ENCODE measurements around the gene EFNA3.

EFNA3 gene, protein sequence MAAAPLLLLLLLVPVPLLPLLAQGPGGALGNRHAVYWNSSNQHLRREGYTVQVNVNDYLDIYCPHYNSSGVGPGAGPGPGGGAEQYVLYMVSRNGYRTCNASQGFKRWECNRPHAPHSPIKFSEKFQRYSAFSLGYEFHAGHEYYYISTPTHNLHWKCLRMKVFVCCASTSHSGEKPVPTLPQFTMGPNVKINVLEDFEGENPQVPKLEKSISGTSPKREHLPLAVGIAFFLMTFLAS

DNA sequence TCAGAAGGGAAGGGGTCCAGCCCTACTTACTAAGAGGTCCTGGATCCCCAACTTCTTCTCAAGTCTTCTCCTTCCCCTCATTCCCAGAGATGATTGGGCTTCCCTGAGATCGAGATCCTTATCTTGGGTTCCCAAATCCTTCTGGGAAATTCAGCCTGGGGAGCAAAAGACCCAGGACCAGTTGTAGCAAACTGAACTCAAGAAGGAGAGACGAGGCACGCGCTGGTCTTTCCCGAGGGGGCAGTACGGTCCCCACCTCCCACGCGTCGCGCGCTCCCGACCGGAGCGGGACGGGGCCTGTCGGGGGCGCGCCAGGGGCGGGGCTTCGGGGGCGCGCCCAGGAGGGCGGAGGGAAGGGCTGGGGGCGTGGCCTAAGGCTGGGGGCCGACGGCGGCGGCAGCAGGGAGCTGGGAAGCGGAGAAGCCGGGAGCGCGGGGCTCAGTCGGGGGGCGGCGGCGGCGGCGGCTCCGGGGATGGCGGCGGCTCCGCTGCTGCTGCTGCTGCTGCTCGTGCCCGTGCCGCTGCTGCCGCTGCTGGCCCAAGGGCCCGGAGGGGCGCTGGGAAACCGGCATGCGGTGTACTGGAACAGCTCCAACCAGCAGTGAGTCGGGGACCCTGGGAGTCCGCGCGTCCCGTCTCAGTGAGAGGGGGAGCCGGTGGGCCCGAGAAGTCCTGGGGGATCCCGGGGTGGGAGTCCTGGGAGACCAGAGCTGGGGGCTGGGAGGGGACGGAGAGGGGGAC is at the start of gene EFNA3:
Gene EFNA3, plus strand, starts transcription at position 369 of the 741 bp plus-strand sequence. Its CDS starts 105 bp downstream, at position 474.
- no peak for DNase-seq

DNA sequence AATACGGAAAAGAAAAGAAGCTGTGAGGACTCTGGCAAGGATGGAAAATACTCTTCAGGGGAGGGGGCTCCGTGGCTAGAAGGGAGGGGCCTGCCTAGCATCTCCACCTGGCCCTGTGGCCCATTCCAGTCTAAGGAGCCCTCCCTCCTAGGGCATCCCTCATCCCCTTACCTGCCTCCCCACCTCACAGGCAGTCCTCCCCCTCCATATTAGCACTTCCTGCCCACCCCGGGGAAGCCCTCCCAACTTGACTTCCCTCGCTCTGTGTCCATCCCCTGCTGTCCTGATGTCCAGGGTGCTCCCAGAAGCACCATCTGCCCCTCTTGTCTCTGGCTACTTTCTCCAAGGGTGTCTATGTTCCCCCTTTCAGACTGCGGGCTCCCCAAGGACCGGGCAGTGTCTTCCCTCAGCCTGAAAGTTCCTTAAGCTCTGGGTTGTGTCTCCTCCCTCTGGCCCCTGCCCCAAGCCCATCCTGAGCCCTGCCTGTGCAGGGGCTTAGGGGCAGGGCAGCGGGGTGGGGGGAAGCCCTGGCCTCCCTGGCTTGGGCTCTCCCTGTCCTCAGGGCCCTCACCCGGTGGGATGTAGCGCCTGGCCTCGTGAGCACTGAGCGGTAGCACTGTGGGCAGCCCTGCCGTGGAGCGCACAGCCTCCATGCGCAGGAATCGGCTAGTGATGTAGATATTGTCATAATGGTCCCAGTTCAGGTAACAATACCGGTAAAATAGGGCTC is 49.0 kb upstream of the EFNA3 start:
- DNase-seq = no peak

DNA sequence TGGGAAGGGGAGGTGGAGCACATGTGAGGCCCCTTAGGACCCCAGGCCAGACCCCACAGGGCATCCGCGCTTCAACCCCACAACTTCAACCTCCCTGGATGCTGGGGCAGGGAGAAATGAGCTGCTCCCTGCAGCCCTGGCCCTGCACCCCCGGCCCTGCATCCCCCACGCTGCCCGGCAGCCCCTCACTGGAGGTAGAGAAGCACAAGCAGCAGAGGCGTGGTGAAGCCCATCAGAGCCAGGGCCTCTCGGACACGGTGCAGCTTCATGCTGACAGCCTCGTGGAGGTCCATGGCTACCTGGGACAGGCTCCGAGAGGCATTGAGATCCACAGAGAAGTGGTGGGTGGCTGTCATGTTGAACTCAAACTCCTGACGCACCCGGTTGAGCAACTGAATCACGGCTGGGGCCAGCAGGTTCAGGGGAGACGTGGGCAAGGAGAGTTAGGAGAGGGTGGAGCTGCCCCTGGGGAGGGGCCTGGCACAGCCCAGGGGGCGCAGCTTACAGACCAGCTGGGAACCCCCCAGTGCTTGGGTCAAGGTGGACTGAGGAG is 48.3 kb upstream of the EFNA3 start:
- DNase-seq = no peak

DNA sequence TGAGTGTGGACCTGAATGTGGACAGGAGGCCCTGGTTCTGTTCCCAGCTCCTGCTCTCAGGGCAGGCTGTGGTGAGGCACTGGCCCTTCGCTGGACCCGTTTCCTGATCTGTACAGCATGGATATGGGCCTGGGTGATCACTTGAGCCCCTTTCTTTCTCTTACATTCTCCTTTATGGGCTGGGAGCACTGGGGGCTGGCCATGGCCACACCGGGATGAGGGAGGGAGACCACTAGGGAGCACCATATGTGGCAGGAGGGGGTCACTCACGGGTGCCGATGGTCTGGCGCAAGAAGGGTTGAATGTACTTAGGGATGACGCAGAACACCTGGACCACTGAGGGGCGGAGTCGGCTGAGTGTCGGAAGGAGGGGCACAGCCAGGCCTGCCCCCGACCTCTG is 47.7 kb upstream of the EFNA3 start:
- DNase-seq = no peak

DNA sequence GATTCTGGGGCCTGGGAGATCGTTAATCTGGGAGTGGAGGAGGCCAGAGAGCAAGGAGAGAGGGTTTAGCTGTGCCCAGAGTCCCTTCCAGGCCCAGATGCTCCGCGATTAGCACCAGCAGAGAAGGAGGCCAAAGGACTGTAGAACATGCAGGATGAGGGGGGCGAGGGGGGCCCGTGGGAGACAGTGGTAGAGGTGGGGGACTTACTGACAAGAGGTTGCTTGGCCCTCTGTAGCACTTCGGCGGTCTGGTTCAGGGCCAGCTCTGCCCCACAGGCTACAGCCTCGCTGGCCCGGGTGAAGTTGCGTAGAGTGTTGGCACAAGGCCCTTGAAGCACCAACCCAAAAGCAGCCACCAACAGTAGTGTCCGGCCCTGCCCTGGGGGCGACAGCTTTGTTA is 45.8 kb upstream of the EFNA3 start:
- DNase-seq = no peak

DNA sequence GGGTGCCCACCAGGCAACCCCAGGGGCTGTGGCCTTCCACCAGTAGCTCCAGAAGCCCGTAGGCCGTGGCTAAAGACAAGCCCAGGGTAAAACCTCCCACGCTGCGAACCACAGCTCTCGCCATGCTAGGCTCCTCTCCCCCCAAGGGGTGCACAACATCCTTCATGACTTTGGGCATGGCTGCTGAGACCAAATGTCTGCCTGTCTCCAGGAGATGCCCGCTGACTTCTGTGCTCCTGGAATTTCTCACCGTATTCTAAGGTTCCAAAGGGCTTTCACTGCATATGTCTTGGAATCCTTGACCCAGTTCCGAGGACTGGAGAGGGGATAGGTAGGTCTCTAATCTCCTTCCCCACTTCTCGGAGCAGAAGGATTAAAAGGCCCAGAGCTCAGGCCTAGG is 45.1 kb upstream of the EFNA3 start, which contains the start of the genes DCST1 and DCST2:
Gene DCST1, plus strand, starts transcription at position 301 of the 400 bp plus-strand sequence. CDS start 213 bp downstream, outside the sequence.
Gene DCST2, minus strand, starts transcription at position 258 of the 400 bp plus-strand sequence. Its CDS starts 80 bp downstream, at position 178.
- DNase-seq = no peak

DNA sequence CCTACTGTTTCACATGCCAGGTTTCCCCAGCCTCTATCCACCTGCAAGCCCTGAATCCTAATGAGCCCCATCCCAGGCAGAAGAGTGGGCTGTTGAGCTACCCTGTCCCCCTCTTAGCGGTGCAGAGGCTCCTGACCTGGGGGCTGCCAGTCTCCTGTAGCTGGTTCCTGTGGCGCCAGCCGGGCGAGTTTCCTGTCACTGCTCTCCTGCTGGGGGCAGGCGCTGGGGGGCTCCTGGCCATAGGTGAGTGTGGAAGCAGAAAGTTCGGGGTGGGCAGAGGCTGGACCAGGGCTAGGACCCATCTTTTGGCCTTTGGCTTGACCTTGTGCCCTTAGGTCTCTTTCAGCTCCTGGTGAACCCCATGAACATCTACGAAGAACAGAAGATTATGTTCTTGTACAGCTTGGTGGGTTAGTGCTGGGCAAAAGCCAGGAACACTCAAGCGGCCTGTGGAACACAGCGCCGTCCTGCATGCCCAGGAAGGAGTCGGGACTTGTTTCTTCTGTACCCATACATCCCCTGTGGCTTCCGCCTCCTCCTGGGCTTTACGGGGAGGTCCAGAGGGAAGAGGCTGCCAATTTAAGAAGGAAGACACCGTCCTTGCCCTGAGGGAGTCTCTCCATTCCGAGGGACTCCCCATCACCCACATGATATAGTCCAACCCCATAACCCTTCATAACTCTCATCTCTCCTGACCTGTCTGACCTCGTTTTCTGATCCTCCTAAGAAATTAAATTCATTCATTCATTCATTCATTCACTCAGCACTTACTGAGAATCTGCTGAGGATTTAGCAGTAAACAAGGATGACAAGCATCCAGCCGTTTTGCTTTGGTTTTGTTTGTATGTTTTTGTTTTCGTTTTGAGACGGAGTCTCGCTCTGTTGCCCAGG is 44.1 kb upstream of the EFNA3 start:
- no peak for DNase-seq

DNA sequence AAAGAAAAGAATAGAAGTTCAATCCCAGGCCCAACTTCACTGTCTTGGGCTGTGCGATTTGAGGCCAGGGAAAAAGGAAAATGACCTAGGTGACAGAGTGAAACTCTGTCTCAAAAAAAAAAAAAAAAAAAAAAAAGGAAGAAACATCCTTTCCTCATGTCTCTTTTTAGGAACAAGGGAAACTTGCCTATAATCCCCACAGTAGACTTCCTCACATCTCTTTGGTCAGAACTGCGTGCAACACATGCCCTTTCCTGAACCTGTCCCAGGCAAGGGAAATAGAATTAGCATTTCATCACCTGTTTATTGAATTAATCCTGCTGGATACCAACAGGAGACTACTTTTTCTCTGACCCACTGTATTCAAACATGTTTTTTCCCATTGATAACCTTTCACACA is 42.7 kb upstream of the EFNA3 start:
- DNase-seq = no peak

DNA sequence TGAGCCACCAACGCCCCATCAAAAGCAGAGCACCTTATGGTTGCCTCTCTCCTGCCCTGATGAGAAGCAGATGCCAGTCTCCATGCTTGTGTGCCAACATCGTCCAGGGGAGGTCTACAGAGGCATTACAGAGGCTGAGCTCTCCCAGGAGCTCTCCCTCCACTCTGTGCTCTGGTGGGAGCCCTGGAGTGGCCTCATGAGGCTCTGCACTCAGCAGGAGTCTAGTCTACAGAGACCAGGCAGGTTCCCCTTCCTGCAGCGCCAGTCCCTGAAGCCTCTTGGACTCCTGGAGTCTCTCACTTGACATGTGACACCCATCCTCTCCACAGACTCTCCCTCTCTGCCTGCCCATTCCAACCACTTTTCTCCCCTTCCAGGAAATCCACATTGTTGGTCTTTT is 41.6 kb upstream of the EFNA3 start:
- no peak for DNase-seq

DNA sequence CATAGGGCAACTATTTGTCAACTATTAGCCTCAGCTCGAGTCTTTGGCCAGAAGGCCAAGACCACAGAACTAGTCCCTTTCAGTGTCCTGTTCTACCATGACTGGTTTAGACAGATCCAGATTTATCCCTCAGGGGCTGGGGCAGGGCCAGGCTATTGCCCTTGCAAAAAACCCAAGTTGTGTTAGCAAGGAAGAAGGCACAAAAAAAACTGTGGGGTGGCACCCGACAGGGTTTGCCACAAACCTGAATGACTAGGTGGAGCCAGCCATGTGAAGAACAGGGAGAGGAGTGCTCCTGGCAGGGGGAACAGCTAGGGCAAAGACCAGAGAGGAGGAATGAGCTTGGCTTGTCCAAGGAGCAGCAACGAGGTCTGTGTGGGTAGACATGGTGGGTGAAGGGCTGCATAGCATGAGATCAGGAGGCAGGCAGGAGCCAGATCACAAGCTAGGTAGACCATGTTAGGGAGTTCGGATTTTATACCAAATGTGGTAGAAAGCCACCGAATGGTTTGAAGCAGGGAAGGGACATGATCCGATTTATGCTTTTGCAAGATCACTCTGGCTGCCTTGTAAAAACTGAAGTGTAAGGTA is 40.7 kb upstream of the EFNA3 start:
- no peak for DNase-seq

DNA sequence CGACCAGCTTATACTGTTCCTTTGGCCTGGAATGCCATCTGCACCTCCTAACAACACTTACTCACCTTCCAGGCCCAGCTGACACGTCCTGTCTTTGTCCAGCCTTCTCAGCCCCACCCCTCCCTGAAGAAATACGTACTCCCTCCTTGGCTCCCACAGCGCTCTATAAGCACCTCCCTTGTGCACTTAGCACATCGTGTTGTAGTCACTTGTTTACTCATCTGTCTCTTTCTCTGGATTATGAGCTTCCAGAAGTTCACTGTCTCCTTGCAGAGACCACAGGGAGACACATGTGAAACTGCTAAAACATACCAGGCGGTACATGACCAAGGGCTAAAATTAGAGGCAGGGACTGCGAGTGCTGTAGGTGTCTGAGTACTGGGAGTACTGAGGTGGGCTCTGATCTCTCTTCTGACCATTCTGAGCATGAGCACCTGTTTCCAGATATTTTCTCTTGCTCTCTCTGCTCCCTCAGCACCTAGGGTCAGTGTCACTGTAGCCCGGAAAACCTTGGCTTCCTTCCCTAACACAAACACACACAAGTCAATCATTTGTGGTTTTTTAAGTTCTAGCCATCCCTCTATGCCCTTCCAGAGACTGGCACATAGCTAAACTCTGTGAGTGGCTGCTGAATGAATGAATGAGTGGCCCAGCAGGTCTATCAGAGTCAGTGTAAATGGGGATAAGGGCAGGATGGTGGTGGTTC is 39.9 kb upstream of the EFNA3 start:
- DNase-seq = no peak

DNA sequence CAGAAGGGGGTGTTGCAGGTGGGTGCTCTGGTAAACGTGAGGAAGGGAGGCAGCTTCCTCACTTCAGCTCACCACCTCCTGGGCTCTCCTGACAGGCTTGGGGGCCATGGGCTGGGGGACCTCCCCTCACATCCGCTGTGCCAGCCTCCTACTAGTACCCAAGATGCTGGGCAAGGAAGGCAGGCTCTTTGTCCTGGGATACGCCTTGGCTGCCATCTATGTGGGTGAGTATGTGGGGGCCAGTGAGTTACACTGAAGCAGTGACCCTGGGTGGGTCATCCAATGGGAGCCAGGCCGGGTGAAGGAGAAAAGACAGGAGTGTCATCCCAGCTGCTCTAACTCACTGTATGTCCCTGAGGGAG is 39.3 kb upstream of the EFNA3 start:
- DNase-seq = no peak

DNA sequence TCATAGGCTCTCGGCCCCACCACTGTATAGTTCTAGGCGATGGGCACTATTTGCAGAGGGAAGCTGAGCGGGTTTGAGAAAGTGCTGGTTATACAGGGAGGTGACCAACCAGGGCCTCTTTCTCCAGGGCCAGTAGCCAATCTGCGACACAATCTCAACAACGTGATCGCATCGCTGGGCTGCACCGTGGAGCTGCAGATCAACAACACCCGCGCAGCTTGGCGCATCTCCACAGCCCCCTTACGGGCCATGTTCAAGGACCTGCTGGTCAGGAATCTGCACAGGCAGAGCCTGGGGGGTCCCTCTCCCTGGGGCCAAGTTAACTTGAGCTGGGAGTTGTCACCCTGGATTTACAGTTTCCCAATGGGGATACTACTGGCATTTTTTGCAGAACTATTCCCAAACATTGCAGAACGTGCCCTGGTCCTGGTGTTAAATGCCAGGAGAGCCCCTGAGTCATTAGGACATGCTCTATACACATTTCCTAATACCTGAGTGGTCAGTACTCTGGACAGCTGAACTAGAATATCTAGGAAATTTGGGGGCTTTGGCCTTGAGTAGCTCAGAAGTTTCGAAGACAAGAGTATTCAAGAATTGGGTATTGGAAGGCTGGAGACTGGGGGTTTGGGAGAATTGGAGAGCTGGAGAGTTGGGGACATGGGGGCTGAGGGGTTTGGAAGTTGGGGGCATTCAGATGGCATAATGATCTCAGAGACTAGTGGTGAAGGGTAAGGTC is 38.1 kb upstream of the EFNA3 start:
- DNase-seq = no peak

DNA sequence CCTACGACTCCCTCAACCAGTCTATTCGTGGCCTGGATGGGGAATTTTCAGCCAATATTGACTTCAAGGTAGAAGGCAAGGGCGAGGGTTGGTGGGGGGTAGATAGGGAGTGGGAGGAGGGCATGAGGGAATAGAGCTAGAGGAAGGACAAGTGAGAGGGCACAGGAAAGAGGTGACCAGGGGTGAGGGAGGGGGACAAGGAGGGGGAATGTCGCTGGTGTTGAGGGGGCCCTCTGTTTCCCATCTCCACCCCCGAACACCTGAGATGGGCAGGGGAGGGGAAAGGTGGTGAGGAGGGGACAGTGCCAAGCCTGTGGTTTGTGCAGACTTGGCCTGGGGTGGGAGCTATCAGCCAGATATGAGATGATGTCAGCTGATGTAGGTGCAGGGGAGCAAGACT is 35.8 kb upstream of the EFNA3 start:
- DNase-seq = no peak

DNA sequence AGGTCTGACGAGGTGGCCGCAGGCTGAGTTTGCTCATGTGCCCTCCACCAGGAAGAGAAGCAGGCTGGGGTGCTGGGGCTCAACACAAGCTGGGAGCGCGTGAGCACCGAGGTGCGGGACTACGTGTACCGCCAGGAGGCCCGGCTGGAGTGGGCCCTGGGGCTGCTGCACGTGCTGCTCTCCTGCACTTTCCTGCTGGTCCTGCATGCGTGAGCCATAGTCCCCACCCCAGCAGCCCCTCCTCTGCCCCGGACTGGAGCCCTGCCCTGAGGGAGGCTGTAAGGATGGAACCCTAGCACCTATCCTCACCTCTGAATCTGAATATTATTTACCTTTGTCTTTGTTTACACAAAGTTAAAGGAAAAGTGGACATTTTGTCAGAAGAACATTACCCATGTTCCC is 35.3 kb upstream of the EFNA3 start:
- DNase-seq = no peak

DNA sequence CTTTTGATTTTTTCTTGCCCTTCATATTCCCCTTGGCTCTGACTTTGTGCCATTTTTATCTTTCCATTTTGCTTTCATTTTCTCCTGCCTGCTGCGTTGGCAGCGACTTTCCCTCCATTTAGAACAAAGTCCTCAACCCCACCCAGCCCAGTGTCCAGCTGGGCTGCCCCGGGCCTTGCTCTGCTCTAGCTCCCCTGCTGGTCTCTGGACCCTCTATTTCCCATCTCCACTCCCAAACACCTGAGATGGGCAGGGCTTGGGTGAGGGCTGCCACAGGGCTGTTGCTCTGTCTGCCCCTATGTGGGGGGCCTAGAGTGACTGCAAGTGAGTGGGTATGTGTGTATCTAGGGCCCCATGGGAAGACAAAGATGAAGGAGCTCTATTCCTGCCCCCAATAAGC is 34.8 kb upstream of the EFNA3 start:
- DNase-seq = no peak

DNA sequence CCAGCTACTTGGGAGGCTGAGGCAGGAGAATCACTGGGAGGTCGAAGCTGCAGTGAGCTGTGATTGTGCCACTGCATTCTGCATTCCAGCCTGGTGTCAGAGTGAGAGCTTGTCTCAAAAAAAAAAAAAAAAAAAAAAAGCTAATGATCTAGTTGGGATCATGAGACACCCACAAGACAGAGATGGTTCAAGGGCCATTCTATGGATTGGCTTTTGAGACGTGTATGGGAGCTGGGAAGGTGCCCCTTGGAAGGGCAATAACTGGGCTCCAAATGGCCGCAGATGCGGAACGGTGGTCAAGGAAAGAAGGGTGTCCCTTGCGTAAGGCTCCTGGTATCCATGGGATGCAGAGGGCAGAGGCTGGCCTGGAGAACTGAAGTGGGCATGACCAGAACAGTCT is 34.3 kb upstream of the EFNA3 start:
- no peak for DNase-seq

DNA sequence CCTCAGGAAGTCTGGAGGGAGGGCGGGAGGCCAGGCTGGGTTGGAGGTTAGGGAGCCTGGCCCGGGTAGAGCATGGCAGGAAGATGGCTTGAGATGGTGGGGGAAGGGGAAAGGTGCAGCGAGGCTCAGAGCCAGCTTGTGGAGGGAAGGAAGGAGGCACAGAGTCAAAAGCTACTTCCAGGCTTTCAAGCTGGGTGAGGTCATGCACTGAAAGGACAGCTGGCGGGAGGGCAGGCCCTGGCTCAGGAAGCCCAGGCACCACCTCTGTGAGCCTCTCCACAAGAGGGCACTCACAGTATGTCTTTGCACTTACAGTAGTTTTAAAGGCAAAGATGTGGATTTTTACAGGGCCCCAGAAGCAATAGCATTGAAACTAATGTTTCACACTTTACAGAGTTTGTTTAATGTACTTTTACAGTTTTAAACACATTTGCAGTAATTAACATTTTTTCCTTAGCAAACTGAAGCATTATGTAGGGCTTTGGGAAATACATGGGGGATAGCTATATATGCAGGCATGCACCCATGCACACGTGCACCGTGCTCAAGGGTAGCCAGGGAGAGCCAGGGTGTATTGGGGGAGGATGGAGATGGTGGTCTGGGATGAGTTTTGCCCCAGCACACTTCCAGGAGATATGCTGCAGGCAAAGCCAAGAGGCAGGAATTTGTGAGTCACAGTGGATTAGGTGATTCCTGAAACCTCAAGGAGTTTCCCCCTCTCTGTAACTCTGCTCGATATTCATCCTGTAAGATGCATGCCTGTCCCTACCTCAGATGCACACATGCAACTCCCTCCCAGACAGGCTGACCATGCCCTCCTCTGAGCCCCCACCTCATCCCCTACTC is 33.6 kb upstream of the EFNA3 start:
- peak; percentile 73 for DNase-seq

DNA sequence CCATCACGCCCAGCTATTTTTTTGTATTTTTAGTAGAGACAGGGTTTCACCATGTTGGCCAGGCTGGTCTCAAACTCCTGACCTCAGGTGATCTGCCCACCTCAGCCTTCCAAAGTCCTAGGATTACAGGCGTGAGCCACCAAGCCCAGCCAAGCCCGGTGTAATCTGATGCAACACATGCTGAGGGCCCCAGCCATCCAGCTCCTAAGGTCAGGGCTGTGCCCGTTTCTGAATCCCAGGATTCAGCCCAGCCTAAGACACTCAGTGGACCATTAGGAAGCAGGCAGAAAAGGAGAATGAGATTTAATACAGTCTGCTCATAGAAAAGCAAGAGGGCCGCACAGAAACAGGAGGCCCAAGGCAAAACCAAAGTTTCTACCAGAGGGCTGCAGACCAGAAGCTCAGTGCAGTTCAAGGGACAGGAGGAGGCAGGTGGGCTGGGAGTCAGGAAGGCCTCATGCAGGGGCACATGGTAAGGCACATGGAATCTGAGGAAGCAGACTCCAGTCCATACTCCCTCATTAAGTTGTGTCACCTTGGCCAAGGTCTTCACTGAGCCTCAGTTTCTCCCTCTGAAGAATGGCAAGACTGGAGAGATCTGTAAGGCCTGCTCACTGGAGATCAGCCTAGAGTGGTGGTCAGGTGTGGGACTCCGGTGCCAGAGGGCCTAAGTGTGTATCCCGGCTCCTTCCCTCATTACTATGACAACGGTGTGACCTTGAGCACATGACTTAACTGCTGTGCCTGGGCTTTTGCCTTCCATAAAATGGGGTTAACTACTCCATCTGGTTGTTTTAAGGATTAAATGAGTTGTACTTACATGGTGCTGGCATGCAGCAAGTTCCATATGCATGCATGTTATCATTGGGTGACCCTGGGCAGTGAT is 29.9 kb upstream of the EFNA3 start:
- DNase-seq = no peak
